Head of caudate nucleus (tissue), 42 donors: ENCODE measurements around the gene MRPL41.
A peak's percentile ranks its signal among the peaks of the same experiment; 100 is the strongest.
"Not testable (repeated sequence)": the region's sequence is repeated elsewhere in the genome, so short reads cannot be mapped to it uniquely, and the experiment has no call there.

Source experiments
- DNase-seq, 42 donors: peaks; one replicate each; pipeline versions ENCODE4 v3.0.0 to v3.0.0-alpha.2; 2020 to 2021; ENCODE audit warnings: mixed read lengths in 7 of 42
- intact Hi-C: fragments of 100-400 bp; cut with DNase I; formaldehyde crosslinking; loops from one replicate; pipeline ENCODE4 v1.15.0; 2022

The MRPL41 gene

DNA sequence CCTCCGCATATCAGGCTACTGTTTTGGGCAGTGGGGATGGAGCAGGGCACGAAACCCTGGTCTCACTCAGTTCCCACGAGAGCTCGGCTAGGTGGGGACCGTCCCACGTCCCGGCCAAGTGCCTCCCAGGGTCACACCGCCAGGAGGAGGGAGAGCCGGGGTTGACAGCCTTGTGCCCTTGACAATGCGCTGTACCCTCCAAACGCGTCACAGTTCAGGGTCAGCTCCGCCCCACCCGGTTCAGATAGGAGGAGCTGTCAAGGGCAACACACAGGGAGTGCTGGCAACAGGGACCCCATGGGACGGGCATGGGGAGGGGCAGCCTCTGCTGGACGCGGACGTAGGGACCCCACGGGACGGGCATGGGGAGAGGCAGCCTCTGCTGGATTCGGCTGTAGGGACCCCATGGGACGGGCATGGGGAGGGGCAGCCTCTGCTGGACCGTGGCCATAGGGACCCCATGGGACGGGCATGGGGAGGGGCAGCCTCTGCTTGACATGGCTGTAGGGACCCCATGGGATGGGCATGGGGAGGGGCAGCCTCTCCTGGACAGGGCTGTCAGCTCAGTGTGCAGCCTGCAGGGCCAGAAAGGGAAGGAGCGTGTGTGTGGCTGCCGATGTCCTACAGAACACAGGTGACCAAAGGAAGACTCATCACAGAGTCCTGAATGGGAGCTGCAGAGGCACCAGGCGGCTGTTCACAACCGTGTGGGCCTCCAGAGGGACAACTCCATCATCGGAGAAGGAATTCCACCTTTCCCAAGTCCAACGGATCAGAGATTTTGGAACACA is 30.9 kb upstream of the MRPL41 start:
- no peak for DNase-seq
- intact Hi-C loops: loop anchor here (10.0 kb wide), 1 partner anchor 226 kb away; no protein-coding TSS in a partner anchor

DNA sequence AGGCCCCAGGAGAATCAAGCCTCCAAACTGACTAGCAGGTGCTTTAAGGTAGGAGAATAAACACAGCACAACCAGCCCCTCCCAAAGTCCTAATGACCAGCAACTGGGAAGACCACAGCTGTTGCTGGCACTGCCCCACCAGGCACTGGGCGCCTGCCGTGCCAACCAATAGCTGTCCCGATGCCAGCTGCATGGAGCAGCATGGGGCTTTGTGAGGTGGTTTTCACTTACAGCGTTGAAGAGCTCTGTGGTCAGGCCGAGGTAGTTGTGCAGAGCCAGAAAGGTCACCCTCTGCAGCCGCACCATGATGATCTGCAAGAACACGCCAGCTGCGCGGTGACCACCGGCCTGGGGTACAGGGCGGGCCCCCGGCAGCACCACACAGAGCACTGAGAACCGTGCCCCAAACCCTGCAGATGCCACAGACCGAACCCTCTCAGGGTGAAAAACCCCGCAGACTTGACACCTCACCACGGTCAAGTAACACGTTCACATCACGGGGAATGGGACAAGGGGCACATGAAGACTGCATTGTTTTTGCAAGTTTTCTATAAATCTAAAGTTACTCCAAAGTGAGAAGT is 30.2 kb upstream of the MRPL41 start:
- intact Hi-C loops: loop anchor here (10.0 kb wide), 1 partner anchor 227 kb away; no protein-coding TSS in a partner anchor
- peak in 1 of 42 donors; percentile 36 for DNase-seq

DNA sequence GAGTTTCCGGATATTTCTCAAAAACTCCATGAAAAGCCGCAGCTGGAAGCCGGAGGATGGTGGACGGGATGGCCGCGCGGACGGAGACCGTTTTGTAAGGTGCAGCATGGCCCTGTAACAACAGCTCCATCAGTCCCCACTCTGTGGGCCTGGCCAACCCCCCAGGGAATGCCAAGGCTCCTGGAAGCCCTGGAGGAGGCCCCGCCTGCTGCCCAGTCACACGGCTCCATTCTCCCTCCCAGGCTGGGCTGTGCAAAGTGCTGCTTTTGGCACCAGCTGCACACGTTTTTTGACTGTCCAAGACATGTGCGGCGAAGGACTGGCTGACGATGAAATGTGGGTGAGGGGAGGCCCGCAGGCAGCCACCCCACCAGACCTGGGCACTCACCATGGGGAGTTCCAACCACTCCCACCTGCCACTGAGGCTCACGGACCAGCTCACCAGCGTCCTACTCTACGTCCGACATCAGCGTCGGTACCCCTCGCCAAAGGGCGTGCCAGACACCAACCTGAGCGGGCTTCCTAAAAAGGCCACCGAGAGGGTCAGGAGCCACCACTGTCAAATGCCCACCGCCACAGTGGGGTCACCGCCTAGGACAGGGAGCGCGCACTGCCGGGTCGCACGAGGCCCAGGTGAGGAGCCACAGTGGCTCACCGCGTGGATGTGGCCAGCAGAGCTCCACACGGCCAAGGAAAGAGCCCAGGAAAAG is 28.8 kb upstream of the MRPL41 start:
- DNase-seq: no peak
- intact Hi-C loops: loop anchor here (10.0 kb wide), 1 partner anchor 228 kb away; no protein-coding TSS in a partner anchor

DNA sequence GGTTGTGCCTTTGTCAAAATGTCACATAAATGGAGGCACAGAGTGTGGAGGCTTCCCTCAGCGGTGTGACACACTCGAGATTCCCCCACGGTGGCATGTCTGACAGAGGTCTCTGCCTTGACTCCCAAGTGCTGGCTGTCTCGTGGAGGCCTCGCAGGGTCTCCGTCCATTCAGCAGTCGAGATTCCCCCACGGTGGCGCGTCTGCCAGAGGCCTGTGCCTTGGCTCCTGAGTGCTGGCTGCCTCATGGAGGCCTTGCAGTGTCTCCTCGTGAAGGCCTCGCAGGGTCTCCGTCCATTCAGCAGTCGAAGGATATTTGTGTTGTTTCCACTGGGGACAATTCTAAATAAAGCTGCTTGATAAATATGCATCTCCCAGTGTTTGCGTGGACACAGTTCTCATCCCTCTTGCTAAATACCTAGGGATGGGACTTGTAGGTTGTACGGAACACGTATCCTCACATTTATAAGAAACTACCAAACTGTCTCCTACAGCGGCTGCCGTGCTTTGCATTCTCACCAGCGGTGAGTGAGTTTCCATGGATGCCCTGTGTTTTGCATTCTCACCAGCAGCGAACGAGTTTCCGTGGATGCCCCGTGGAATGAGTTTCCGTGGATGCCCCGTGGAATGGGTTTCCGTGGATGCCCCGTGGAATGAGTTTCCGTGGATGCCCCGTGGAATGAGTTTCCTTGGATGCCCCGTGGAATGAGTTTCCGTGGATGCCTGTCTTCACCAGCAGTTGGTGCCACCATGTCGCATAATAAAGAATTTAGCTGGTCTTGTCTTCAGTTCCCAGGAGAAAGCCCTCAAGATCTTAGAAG is 27.3 kb upstream of the MRPL41 start:
- peak in 1 of 42 donors; percentile 37 for DNase-seq
- intact Hi-C loops: loop anchor here (10.0 kb wide), 1 partner anchor 230 kb away; no protein-coding TSS in a partner anchor

DNA sequence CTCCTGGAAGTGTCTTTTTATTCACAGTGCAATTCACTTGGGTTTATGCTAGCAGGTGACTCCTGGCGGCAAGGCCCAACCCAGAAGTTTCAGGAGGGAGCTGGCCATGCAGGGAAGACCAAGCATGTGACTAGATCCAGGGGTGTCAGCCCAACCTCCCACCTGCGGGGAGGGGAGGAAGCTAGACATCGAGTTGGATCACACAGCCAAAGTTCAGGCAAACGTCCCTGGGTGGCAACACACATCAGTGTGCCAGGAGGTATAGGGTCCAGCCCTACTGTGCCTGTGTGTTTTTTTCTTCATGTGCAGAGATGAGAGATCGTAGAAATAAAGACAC is 26.7 kb upstream of the MRPL41 start:
- no peak for DNase-seq
- intact Hi-C loops: loop anchor here (10.0 kb wide), 1 partner anchor 230 kb away; no protein-coding TSS in a partner anchor

DNA sequence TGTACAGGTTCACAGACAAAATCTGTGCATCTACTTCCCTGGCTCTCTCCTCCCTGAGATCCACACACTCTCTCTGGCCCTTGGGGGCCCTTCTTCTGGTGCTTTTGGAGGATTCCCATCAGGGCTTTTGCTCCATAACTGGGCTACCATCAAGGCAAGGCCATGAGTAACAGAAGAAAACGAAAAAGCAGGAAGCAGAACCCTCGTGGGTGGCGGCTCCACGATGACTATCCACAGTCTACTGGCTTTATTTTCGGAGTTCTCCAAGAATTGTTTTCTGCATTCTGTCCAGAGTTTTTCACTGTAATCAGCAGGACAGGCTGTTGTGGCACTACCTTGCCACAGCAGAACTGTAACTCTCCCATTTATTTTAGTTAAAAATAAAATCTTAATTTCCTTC is 21.3 kb upstream of the MRPL41 start:
- DNase-seq: no peak

DNA sequence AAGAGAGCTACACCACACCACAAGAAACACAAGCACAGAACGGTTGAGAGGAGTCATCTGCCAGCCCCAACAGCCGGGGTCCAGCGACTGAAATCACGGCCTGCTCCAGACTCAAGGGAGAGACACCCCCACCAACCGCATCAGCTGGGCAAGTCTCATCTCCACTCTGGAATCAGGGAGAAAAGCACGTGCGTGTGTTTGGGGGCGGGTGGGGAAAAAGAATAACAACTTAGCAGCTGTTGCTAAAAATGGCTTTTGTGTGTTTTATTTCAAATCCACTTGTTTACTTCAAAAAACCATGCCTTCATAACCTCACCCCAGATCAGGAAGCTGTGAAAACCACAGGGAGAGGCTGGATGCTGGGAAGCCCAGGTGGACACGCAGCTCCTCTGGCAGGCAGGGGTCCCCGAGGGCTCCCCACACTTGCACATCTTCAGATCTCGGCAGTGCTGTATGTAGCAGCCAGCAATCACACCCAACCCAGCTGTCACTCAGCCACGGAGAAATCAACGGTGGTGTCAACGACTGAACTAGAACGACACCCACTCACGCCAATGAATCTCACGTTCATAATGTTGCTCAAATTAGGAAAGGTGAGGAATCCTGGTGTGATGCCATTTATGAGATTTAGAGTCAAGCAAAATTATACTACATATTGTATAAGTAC is 20.4 kb upstream of the MRPL41 start:
- intact Hi-C loops: no loop called here

More for the DNA sequence above, 21.3 kb upstream of the MRPL41 start:
- intact Hi-C loops: no loop called here

DNA sequence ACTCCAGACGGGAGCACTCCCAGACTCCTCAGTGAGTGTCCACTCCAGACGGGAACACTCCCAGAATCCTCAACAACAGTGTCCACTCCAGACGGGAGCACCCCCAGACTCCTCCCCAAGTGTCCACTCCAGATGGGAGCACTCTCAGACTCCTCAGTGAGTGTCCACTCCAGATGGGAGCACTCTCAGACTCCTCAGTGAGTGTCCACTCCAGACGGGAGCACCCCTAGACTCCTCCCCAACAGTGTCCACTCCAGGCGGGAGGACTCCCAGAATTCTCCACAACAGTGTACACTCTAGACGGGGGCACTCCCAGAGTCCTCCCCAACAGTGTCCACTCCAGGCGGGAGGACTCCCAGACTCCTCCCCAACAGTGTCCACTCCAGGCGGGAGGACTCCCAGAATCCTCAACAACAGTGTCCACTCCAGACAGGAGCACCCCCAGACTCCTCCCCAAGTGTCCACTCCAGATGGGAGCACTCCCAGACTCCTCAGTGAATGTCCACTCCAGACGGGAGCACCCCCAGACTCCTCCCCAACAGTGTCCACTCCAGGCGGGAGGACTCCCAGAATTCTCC is 18.7 kb upstream of the MRPL41 start:
- DNase-seq, intact Hi-C loops: not testable (repeated sequence)

More for the DNA sequence above, 20.4 kb upstream of the MRPL41 start:
- DNase-seq: peak in 37 of 42 donors; percentile 31 to 90 (median 66)

DNA sequence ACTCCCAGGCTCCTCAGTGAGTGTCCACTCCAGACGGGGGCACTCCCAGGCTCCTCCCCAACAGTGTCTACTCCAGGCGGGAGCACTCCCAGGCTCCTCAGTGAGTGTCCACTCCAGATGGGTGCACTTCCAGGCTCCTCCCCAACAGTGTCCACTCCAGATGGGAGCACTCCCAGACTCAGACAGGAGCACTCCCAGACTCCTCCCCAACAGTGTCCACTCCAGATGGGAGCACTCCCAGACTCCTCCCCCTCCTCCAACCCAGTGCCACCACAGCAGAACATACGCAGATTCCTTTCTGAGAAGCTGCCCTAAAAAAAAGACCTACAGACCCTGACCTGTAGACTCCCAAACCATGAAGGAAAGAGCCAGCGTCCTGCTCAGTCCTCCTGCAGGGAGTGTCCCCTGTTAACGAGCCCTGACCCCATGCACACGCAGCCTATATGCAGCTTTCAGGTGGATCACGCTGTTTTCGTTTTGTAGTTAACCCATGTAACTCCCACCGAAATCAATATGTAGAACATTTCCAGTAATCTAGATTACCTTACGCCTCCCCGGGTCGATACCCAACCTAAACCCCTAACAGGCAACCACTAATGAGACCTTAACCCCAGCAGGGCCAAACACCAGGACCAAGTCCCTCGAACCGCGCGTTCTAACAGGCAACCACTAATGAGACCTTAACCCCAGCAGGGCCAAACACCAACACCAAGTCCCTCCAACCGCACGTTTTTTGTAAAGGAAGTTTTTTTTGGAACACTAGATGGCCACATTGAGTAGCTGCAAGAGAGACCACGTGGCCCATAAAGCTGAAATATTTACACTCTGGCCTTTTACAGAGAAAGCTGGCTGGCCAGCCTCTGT is 17.2 kb upstream of the MRPL41 start:
- DNase-seq: peak in 5 of 42 donors; percentile 23 to 58 (median 28)
- intact Hi-C loops: no loop called here

DNA sequence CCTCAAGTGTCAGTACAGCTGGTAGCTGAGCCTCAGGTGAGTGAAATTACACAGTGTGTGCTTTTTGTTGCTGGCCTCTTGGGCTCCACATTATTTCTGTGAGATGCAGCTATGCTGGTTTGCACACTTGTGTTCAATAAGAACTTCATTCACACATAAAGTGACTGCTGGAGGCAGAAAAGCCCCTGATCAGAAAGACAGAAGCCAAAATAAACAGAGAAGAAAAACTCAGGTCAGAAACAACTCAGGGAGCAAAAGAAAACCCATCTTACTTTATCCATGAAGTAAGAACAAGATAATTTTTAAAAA is 16.6 kb upstream of the MRPL41 start:
- intact Hi-C loops: no loop called here
- no peak for DNase-seq

DNA sequence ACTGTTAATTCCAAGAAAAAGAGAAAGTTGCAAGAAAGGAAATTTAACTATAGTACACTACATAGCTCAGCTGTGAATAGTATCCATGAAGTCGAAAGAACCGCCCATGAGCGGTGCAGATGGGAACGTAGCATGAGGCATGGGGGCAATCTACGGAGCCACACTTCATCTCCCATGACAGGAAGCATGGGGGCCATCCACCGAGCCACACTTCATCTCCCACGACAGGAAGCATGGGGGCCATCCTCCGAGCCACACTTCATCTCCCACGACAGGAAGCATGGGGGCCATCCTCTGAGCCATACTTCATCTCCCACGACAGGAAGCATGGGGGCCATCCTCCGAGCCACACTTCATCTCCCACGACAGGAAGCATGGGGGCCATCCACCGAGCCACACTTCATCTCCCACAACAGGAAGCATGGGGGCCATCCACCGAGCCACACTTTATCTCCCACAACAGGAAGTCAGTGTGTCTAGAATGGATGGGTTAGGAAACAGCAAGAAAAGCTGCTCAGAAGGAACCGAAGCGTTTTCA is 15.0 kb upstream of the MRPL41 start:
- intact Hi-C loops, DNase-seq: not testable (repeated sequence)

DNA sequence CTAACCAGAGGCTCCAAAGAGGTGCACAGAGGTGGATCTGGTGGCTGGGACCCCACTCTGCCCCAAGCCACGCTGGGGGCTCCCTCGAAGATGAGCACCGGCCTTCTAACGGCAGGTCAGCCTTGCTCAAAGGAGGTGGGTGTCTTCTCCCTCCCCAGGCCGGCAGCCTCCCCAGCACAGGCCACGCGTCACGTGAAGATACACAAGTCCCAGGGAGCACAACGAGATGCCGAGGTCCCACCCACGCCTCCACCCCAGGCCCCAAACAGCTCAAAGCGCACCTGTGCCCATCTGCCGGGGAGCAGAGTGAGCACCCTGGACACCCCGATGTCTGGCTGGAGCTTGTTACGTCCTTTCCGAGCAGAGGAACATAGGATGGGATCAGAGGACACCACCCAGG is 13.6 kb upstream of the MRPL41 start:
- DNase-seq: no peak
- intact Hi-C loops: no loop called here

DNA sequence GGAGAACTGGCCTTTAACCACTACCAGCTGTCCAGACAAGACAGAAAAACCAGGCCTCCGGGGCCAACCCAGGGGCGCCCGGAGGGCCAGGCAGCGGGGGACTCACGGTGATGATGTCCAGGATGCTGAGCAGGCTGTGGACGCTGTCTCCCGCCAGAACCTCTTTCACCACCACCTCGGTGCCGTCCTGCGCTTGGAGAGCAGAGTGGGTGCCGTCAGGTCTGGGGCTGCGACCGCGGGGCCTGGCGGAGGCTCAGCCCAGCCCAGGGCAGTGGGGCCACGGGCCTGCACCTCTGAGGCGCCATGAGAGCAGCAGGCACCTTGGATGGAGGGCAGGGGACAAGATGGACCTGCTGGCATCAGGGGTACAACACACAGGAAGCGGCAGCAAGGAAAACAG is 11.1 kb upstream of the MRPL41 start:
- no peak for DNase-seq
- intact Hi-C loops: no loop called here

DNA sequence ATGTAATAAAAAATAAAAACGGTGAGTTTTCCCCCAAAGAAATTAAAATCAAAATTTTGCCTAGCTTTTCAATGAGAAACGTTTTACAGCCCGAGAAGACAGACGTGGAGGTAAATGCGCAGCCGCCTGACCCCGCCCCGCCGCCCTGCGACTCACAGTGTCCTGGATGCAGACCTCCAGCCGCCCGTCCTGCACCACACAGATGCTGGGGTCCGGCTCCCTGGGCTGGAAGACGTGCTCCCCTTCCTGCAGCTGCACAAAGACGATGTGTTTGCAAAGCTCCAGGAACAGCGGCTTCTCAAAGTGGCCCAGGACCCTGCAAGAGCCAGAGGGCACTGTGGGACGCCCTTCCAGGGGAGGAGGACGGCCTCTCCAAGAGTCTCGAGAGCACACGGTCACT is 9.2 kb upstream of the MRPL41 start:
- intact Hi-C loops: no loop called here
- no peak for DNase-seq

DNA sequence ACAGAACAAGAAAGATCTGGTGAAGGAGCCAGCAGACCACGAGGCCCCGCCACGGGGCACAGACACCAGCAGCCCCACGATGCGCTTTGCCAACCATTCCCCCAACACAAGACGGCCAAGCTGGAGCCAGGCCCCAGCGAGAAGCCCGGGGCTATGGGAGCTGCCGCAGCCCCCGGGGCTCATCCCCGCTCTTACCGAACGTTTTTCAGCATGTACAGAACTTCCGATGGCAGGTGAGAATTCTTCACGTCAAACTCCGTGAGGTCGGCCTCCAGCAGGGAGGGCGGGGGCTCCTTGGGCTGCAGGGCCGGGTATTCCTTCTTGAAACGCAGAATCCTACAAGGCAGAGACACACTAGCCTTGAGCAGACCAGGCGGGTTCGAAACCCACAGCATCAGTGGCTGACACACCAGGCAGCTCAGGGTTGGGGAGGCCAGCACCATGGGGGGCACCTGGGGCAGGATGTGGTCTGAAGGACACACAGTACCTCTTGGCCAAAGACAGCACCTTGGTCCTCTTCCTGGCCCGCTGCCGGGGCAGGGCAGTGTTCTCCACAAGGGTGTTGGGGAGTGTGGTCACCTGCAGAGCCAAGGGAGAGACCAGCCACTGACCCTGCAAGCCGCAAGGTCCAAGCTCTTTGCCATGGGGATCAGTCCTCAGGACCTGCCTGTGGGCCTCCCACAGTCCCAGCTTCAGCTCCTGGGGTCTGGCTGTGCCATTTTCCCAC is 8.3 kb upstream of the MRPL41 start:
- intact Hi-C loops: no loop called here
- no peak for DNase-seq

DNA sequence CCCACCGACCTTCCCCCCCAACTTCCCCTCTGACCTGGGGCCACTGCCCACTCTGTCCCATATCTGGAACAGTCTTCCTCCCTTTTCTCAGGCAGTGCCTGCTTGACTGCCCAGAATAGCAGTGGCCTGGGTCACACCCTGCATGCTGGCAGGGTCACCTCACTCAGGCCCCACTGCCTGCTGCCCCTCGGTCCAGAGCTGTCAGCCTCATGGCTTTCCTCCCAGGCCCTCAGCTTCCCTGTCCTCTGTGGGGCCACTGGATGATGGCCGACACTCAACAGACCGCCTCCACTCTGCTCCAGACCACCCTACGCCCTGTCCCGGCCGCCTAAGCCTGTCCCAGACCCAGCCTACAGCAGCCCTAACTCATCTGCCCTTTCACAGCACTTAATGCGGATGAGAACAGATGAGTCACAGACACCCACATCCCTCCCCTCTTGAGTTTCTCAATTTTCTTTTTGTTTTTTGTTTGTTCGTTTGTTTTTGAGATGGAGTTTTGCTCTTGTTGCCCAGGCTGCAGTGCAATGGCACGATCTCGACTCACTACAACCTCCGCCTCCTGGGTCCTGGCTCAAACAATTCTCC is 7.4 kb upstream of the MRPL41 start:
- intact Hi-C loops: no loop called here
- peak in 4 of 42 donors; percentile 41 to 69 (median 52) for DNase-seq
